ENCODE measurements around the gene RMND1. TPM values are rescaled to one million over a fixed set of nuclear protein-coding genes. Genes with fewer than 3 reads are reported as not detected.
A peak's percentile ranks its signal among the peaks of the same experiment; 100 is the strongest.
"Not testable (repeated sequence)": the region's sequence is repeated elsewhere in the genome, so short reads cannot be mapped to it uniquely, and the experiment has no call there.

The RMND1 gene
- total and polyA plus RNA-seq, 2 of the 13 experiments (the other 11 are each of a cell fraction or from before 2014, with no cell fraction given): 34.0 to 72.5 TPM

DNA sequence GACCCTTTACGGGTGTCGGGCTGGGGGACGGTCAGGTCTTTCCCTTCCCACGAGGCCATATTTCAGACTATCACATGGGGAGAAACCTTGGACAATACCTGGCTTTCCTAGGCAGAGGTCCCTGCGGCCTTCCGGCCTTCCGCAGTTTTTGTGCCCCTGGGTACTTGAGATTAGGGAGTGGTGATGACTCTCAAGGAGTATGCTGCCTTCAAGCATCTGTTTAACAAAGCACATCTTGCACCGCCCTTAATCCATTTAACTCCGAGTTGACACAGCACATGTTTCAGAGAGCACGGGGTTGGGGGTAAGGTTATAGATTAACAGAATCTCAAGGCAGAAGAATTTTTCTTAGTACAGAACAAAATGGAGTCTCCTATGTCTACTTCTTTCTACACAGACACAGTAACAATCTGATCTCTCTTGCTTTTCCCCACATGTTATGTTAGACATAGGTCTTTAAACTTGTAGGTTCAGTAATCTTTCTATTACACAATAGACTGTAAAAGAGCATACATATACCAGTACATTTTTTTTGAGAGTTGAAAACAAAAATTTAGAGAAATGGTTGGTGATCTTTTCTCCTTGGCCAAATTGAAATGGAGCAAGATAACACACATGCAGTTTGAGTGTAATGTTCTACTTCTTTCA, 3.9 kb upstream of the RMND1 start (continued):
- TF ChIP-seq, protein P1, sequence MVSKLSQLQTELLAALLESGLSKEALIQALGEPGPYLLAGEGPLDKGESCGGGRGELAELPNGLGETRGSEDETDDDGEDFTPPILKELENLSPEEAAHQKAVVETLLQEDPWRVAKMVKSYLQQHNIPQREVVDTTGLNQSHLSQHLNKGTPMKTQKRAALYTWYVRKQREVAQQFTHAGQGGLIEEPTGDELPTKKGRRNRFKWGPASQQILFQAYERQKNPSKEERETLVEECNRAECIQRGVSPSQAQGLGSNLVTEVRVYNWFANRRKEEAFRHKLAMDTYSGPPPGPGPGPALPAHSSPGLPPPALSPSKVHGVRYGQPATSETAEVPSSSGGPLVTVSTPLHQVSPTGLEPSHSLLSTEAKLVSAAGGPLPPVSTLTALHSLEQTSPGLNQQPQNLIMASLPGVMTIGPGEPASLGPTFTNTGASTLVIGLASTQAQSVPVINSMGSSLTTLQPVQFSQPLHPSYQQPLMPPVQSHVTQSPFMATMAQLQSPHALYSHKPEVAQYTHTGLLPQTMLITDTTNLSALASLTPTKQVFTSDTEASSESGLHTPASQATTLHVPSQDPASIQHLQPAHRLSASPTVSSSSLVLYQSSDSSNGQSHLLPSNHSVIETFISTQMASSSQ (IDR thresholded peaks at IDR 0.05; ENCODE audit: low read depth): peak; percentile 51
- TF ChIP-seq, protein P1 (CRISPR knock-in tag; IDR thresholded peaks at IDR 0.05; ENCODE audit: borderline replicate concordance): not testable (repeated sequence)
- peak; percentile 26; the same call in 1 of the 2 replicates for TF ChIP-seq SAP130 (CRISPR knock-in tag; IDR thresholded peaks at IDR 0.05; ENCODE audit: low read depth)
- TF ChIP-seq, protein P2, sequence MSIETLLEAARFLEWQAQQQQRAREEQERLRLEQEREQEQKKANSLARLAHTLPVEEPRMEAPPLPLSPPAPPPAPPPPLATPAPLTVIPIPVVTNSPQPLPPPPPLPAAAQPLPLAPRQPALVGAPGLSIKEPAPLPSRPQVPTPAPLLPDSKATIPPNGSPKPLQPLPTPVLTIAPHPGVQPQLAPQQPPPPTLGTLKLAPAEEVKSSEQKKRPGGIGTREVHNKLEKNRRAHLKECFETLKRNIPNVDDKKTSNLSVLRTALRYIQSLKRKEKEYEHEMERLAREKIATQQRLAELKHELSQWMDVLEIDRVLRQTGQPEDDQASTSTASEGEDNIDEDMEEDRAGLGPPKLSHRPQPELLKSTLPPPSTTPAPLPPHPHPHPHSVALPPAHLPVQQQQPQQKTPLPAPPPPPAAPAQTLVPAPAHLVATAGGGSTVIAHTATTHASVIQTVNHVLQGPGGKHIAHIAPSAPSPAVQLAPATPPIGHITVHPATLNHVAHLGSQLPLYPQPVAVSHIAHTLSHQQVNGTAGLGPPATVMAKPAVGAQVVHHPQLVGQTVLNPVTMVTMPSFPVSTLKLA (IDR thresholded peaks at IDR 0.05): 0 out of 2 replicates have a peak, but pooled peaks have one; percentile 12
- peak; percentile 68 for TF ChIP-seq MIXL1 (CRISPR knock-in tag; IDR thresholded peaks at IDR 0.05)

Measured in HepG2 (cell line).